H54 (cell line): ENCODE data around the gene FCRL6.

Experiments used
- DNase-seq: peaks from one replicate; pipeline ENCODE4 v3.0.0; 2011; ENCODE audit warnings: low spot score, mixed read lengths; ENCODE audit not compliant: insufficient read length
- FAIRE-seq: peaks from 3 replicates; lab custom pipeline; 2011; peaks lifted over from hg19 to GRCh38; lab: Jason Lieb, UNC
- POLR2A ChIP-seq: IDR thresholded peaks from 2 replicates; pipeline ENCODE4 v1.6.1; 2011; ENCODE audit warnings: low read depth, mild to moderate bottlenecking, low read length

Gene FCRL6

DNA sequence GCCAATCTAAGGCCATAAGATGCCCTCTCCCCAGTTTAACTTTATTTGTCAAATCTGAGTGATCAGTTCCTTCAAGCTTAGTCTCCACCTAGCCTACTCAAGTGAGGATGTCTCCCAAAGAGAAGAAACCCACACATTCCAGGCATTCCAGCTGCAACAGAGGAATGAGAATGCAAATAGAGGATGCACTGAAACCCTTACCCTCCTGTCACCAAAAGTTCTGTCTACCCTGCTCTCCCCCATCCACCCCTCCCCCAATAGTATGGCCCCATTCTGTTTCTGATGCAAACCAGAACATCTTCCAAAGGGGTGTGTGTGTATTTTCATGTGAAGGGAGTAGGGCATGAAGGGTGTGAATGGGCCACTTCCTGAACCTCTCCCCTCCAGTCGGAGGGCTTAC, 18.4 kb upstream of the FCRL6 start:
- FAIRE-seq (no peak), DNase-seq (no peak)
- no peak for TF ChIP-seq POLR2A

DNA sequence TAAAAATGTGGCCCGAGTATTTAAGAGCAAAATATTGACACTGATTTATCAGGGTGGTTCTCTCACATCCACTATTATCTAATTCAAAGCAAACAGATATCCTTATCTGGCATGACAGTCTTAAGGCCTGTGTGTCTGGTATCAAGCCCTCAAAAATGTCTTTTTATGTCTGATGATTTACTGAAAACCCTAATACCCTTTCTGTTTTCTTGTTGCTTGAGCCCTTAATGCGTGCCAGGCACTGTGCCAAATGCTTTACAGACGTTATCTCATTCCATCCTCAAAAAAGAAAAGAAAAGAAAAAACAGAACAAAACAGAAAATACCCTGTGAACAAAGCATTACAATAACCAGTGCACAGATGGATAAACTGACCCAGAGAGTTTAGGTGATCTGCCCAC, 15.7 kb upstream of the FCRL6 start:
- no peak for FAIRE-seq
- DNase-seq = no peak
- TF ChIP-seq POLR2A = no peak

DNA sequence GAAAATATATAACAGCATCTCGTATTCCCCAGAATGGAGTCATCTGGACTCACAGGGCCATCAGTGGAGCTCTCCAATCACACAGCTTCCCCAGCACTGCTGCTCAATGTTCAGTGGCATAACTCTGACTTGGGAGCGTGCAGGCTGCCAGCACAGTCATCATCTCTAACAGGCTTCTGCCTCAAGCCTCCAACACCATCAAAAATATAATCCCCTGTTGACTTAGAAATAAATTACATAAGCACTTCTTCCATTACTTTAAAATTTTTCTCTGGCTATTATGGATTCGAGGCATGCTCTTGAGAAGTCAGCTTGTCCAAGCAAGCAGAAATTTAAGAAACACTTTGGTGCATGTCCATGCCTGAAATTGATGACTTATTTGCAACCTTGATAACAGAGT, 15.2 kb upstream of the FCRL6 start:
- DNase-seq (no peak), FAIRE-seq (no peak)
- TF ChIP-seq POLR2A = no peak

DNA sequence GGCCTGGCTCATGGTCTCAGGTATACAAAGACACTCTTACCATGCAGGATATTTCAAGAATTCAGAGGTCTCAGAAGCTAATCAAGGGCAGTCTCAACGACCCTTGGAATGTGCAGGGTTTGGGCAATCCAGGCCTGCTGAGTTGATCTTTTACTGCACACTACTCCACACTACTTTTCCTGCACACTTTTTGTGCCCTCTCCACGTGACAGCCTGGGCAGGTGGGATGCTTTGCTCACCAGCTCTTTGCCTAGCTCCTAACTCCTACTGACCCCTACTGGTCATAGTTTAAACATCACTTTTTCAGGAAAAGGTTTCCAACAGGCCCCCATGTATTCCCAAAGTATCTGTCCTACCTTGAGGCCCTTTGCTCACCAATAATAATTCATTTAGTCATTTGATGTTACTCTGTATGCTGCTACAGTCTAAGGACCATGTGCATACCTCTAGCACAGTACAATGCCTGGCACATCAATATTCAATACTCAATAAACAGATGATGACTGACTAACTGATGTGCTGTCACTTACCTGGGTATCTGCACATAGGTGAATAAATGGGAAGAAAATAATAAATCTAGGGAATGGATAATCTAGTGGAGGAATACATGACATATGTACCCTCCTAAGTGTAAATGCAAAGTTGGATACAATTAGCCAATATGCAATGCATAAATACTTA, 11.8 kb upstream of the FCRL6 start:
- FAIRE-seq (no peak), DNase-seq (peak; percentile 26)
- no peak for TF ChIP-seq POLR2A

DNA sequence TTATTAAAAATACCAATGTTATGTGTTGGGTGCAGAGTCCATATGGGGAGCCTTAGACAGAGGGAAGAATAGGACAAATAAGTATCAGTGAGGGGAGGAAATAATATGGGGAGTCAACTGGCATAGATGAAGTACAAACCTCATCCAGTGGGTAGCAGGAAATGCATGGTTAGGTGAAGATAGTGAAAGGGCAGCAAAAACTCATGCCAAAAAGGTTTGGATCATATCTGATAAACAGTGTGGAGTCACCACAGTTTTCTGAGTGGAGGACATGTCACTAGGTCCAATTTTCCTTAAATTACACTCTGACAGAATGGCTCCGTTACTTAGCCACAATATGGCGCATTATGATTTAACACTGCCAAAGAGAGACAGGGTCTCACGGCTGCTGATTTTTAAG, 11.1 kb upstream of the FCRL6 start:
- FAIRE-seq (no peak), DNase-seq (no peak)
- TF ChIP-seq POLR2A = no peak

DNA sequence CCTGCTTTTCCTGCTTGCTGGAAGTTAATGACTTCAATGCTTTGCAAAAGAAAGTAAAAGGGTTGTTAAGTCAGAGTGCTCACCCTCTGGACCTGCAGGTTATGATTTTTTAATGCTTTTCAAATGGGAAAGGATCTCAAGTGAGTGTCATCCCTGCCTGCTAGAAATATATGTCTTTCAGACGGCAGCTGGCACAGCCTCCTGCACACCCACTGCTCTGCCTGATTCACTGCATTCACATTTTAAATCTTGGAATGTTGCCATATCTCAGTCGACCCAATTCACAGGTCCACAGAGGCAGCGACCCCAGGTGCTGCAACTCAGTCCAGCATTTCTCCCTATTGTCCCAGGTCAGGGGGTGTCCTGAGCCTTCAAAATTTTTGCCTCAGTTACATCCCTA, 10.7 kb upstream of the FCRL6 start:
- no peak for FAIRE-seq
- no peak for DNase-seq

DNA sequence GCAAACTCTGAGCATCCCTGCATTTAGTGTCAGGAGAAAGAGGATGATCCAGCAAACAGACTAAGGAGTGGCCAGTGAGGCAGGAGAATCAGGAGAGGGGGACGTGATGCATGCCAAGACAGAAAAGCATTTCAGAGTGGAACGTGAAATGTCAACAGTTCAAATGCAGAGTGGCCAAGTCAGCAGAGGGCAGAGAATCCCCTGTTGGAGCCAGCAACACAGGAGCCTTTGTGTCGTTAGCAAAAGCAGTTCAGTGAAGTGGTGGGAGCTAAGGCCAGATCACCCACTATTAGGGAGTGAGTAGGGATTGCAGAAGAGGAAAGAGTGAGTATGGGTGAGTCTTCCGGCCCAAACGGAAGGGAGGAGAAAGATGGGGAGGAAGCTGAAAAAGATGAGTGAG, 6.6 kb upstream of the FCRL6 start:
- no peak for TF ChIP-seq POLR2A
- no peak for DNase-seq
- no peak for FAIRE-seq

More for the DNA sequence above, 10.7 kb upstream of the FCRL6 start:
- TF ChIP-seq POLR2A = no peak

DNA sequence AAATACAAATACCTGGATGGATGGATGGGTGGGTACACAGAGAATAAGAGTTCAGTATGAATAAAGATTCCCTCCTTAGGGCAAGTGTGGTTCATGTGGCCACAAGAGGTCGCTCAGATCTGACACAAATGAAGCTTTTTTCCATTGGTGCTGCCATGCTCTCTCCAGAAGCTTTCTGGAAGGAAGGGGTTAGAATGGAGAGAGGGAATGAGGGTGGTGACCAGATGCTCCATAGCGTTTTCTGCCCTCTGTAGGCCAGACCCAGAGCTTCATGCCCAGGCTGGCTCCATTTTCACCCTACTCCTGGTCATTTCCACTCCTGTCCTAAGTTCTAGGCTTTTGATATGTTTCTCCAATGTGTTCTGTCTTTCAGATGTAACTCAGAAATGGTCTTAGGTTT, 3.3 kb upstream of the FCRL6 start:
- peak; percentile 78 for FAIRE-seq
- no peak for TF ChIP-seq POLR2A

DNA sequence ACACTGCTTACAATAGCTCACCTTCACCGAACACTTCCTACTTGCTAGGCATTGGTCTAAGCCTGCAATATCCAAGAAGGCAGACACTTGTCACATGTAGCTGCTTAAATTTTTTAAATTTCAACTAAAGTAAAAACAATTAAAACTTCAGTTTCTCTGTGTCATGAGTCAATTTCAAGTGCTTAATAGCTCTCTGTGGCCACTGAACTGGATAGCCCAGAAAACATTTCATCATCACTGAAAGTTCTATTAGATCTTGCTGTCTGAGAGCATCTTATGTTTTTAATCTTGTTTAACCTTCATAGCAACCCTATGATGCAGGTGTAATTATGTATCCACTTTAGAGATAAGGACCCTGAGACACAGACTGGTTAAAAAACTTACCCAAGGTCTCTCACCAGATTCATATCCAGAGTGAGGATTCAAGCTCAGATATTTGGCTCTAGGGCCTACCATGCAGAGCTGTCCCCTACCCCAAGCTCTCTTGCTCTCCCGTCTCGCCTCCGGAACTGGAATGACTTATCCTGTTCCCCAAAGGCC, 2.6 kb upstream of the FCRL6 start:
- DNase-seq (no peak), FAIRE-seq (no peak)
- TF ChIP-seq POLR2A = no peak

More for the DNA sequence above, 3.3 kb upstream of the FCRL6 start:
- DNase-seq = peak; percentile 88

DNA sequence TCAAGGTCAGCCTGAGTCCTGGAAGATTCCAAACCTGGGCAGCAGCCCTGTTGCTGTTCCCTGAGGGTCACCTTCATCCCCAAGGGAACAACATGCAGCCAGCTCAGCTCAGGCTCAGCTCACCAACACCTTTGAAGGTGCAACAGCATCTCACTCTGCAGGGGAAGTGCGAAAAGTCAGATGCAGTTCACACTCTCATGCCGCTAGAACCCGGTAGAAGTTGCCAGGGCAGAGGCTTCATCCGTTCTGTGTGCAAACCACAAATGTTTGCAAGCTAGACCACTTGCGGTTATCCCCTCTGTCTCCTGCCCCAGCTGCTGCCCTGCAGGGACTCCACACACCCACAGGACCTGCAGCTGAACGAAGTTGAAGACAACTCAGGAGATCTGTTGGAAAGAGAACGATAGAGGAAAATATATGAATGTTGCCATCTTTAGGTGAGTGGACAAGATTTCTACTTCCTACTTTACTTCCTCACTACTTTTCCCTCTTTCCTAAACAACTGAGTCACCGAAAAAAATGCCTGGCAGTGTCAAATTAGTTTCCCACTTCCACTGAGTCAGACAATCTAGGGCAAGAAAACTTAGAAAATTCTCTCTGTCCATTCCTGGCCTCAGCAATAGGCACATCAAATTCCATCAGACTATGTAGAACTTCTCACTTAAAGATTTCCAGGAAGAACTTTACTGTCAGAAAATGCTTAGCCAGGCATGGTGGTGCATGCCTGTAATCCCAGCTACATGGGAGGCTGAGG, 1.8 kb upstream of the FCRL6 start:
- TF ChIP-seq POLR2A = no peak
- DNase-seq = no peak
- FAIRE-seq = no peak

DNA sequence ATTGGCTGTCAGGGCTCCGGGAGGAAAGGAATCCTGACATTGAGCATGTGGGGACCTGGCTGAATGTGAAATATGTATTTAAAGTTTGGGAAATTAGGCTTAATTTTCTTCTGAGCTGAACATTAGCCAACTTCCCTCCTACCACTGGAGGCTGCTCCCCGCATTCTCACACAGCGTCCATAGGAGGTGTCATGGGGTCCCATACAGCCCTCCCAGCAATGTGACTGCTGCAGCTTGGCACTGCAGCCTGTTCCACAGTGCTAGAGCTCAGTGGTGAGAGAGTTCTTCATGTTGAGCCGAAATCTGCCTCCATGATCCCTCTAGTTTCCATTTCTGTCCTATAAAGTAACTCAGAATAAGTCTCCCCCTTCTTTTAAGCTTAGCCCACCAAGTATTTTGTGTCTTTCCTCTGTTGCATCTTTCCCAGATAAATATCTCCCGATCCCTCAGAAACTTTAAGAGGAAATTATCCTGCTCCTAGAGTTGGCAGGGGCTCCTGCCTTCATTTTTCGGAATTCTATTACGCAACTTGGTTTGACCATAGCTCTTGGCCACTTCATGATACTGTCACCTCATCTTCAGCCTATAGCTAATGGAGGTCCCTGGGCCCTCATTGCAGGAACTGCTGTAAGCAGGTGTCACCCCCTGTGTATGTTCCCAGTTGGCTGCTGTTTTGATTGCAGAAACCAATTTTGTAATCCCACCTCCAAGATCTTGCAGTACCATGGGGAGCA, 2.0 kb downstream of the FCRL6 start:
- FAIRE-seq = no peak

DNA sequence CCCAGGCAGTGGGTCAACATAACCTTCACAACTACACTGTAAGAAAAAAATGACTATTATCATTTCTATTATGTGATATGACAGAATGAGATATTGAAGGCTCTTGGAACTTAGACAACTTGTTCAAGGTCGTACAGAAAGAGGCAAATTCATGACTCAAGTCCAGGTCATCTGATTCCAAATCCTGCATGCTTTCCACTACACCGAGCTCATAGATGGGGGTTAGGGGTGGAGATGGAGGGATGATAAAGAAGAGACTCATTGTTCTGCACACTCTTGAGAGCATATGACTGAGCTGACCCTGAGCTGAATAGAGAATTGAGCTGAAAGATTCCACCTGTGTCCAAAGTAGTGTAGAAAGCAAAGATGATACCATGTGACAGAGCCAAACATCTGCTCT, 2.8 kb downstream of the FCRL6 start:
- DNase-seq = peak; percentile 42
- FAIRE-seq = no peak
- no peak for TF ChIP-seq POLR2A

More for the DNA sequence above, 2.0 kb downstream of the FCRL6 start:
- DNase-seq = no peak
- TF ChIP-seq POLR2A = no peak

DNA sequence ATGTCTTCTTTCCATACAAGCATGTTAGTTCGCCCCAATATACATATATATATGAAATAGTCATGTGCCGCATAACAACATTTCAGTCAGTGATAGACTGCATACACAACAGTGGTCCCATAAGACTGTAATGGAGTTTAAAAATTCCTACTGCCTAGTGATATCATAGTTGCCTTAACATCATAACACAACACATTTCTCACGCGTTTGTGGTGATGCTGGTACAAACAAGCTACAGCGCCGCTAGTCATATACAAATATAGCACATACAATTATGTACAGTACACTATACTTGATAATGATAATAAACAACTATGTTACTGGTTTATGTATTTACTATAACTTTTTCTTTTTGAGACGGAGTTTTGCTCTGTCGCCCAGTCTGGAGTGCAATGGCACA, 13.8 kb downstream of the FCRL6 start:
- no peak for FAIRE-seq
- no peak for DNase-seq
- no peak for TF ChIP-seq POLR2A
